GM12874 (cell line): ENCODE results near the gene NOXA1.

Experiments
- CTCF ChIP-seq: IDR thresholded peaks from 2 replicates; pipeline ENCODE4 v1.5.1; 2011; ENCODE audit warnings: low read depth, mild to moderate bottlenecking, control low read depth, low read length, moderate library complexity; ENCODE audit not compliant: insufficient read depth

NOXA1 gene

GRCh38 chr9:137426018-137426681 is 3.0 kb downstream of the NOXA1 start:
- no peak for TF ChIP-seq CTCF

GRCh38 chr9:137427454-137428310 is 4.5 kb downstream of the NOXA1 start:
- TF ChIP-seq CTCF, result no peak

GRCh38 chr9:137428311-137428630 is 5.1 kb downstream of the NOXA1 start:
- TF ChIP-seq CTCF, result no peak

- no peak for TF ChIP-seq CTCF
These were observed 5.8 kb downstream of the NOXA1 start for GRCh38 chr9:137428841-137429545.

- TF ChIP-seq CTCF, result no peak
These were observed 6.3 kb downstream of the NOXA1 start for GRCh38 chr9:137429546-137429890.

- no peak for TF ChIP-seq CTCF
These were observed 7.0 kb downstream of the NOXA1 start for GRCh38 chr9:137429974-137430722.

GRCh38 chr9:137430723-137431415 is 7.7 kb downstream of the NOXA1 start:
- TF ChIP-seq CTCF, result no peak
